BLaER1 (cell line): Measurements from ENCODE around the gene B3GAT3.

Source experiments
- H3K27ac ChIP-seq: shearing (Covaris generic); formaldehyde crosslinking; 2 replicates; pipeline ENCODE4 v1.8.1; 2022
- H3K27me3 ChIP-seq: shearing (Covaris generic); formaldehyde crosslinking; 2 replicates; pipeline ENCODE4 v1.8.1; 2022
- H3K36me3 ChIP-seq: shearing (Covaris generic); formaldehyde crosslinking; 2 replicates; pipeline ENCODE4 v1.8.1; 2022
- H3K4me1 ChIP-seq: shearing (Covaris generic); formaldehyde crosslinking; 2 replicates; pipeline ENCODE4 v1.8.1; 2022
- H3K4me2 ChIP-seq: shearing (Covaris generic); formaldehyde crosslinking; 2 replicates; pipeline ENCODE4 v1.8.1; 2022
- H3K4me3 ChIP-seq: shearing (Covaris generic); formaldehyde crosslinking; 2 replicates; pipeline ENCODE4 v1.8.1; 2022
- H3K9ac ChIP-seq: shearing (Covaris generic); formaldehyde crosslinking; 2 replicates; pipeline ENCODE4 v1.8.1; 2022
- H3K9me3 ChIP-seq: shearing (Covaris generic); formaldehyde crosslinking; 2 replicates; pipeline ENCODE4 v1.8.1; 2022
- H4K20me1 ChIP-seq: shearing (Covaris generic); formaldehyde crosslinking; 2 replicates; pipeline ENCODE4 v1.8.1; 2022
- Cebpa-rat ChIP-seq: shearing (Covaris generic); IDR thresholded peaks from 2 replicates; pipeline ENCODE4 v1.8.1; 2022

Gene B3GAT3

DNA sequence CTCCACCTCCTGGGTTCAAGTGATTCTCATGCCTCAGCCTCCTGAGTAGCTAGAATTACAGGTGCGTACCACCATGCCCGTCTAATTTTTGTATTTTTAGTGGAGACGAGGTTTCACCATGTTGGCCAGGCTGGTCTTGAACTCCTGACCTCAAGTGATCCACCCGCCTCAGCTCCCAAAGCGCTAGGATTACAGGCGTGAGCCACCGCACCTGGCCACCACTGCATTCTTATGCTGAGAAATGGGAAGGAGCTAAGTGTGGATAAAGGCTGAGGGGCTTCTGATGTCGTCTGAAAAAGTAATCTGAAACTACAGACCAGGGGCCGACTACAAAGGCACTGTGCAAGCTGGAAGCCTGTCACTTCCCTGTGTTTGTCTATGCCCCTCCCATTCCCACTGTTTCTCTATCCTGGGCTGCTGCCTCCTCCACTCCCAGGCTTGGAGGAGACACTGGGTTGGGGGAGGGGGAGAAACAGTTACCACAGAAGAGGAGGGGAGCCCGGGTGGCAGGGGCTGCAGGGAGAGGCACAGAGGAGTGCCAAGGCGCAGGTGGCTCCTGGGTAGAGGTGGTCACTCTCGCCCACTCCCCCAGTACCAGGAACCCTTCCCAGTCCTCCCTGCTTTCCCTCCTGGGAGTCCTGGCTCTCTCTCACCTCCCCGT is 17.2 kb downstream of the B3GAT3 start:
- peaks cover 66% of the 10 kb centered on the region for H3K4me1 ChIP-seq
- H3K27ac ChIP-seq: no peak overlapping the region
- H3K4me3 ChIP-seq: no peak overlapping the region
- peak overlapping the region; percentile 93 for H3K4me2 ChIP-seq
- no peaks in the 10 kb centered on the region for H3K27me3 ChIP-seq
- peaks cover 63% of the 10 kb centered on the region for H3K36me3 ChIP-seq
- 0 out of 2 replicates have a peak overlapping the region, but pooled peaks have one; percentile 48 for H3K9ac ChIP-seq
- no peak for TF ChIP-seq Cebpa-rat
- H3K9me3 ChIP-seq: no peaks in the 10 kb centered on the region
- H4K20me1 ChIP-seq: peaks cover 12% of the 10 kb centered on the region; the same call in 1 of the 2 replicates

DNA sequence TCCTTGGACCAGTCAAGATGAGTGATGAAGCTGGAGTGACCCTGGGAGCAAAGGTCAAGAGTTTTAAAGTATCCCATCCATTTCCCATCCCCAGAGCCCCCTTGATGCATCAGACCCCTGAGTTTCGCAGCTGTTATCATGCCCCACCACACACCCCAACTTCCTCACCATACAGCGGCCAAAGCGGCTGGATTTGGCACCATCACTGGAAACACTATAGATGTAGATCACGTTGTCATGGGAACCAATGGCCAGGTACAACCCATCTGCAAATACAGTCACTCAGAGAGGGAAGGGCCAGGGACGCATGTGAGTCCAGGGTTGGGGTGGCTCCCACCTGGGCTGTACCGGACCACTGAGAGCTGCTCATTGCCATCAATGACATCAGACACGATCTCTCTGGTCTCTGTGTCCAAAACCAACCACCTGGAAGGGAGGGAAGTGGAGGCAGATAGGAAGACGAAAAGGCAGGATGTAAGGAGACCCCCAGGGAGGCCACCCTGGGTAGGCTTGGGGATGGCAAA is 17.9 kb downstream of the B3GAT3 start:
- no peak for TF ChIP-seq Cebpa-rat
- Histone ChIP-seq H3K27me3 (no peaks in the 10 kb centered on the region), H3K9me3 (no peaks in the 10 kb centered on the region), H3K9ac (no peak overlapping the region), H3K4me3 (no peak overlapping the region), H3K36me3 (peaks cover 56% of the 10 kb centered on the region), H3K4me2 (peak overlapping the region; percentile 93; the same call in 1 of the 2 replicates), H3K27ac (no peak overlapping the region), H3K4me1 (peaks cover 61% of the 10 kb centered on the region), H4K20me1 (peaks cover 13% of the 10 kb centered on the region)

DNA sequence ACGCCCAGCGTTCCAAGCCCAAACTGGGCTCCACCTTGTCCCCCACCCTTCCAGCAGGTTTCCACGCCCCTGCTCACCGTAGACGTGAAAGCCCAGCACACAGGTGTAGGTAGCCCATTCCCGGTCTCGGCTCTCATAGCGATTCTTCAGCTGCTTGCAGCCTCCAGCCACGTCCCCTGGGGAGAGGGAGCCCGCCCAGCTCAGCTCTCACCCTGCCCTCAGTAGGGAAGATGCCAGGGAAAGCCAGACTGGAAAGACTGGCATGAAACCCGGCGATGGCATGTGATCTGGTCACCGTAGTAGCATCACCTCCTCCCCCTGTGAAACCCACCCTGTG is 18.7 kb downstream of the B3GAT3 start:
- Histone ChIP-seq H3K36me3 (peaks cover 52% of the 10 kb centered on the region), H3K4me1 (peaks cover 61% of the 10 kb centered on the region), H3K27me3 (no peaks in the 10 kb centered on the region), H3K4me2 (peak overlapping the region; percentile 93), H3K9me3 (no peaks in the 10 kb centered on the region), H4K20me1 (peaks cover 21% of the 10 kb centered on the region), H3K9ac (peak overlapping the region; percentile 100; the same call in 1 of the 2 replicates), H3K27ac (peak overlapping the region; percentile 100), H3K4me3 (peak overlapping the region; percentile 91)
- no peak for TF ChIP-seq Cebpa-rat

DNA sequence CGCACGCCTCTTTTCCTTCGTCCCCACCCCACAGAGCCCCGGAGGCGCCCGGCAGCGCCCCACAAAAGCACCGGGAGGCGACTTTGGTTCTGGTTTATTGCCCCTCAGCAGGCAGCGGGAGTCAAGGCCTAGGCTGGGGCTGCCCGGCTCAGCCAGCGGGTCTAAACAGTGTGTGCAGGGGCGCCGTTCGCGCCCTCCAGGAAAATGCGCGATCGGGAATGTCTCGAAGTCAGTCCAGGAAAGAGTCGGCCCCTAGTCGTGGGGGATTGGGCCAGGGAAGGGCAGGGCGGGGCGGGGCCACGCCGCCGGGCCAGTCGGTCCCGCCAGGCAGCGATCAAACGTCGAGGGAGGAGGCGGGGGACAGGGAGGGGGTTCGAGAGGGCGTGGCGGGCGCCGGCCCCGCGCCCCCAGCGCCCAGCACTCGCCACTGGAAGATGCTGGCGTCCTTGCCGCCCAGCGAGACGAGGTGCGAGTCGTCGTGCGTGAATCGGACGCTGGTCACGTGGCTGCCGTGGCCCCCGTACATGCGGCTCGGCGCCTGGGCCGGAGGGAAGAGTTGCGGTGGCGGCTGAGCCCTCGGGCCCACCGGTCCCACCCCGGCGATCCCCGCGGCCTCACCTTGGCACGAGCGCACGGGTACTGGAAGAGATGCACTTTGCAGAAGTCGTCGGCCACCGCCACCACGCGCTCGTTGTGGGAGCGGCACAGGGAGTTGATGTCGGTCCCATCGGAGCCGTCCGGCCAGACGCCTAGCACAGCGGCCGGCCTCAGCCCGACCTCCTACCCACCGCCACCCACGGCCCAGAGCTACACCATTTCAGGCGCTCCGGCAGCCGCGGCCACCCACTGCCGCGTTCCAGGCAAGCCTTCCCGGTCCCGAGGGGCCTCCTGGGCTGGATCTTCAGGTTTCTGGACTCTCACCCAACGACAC is 19.4 kb downstream of the B3GAT3 start:
- Histone ChIP-seq H3K9ac (peak overlapping the region; percentile 100), H3K4me3 (peak overlapping the region; percentile 91), H3K27me3 (no peaks in the 10 kb centered on the region), H3K9me3 (no peaks in the 10 kb centered on the region), H4K20me1 (peaks cover 27% of the 10 kb centered on the region), H3K27ac (peak overlapping the region; percentile 100), H3K4me1 (peaks cover 61% of the 10 kb centered on the region), H3K4me2 (peak overlapping the region; percentile 93), H3K36me3 (peaks cover 54% of the 10 kb centered on the region)
- no peak for TF ChIP-seq Cebpa-rat

DNA sequence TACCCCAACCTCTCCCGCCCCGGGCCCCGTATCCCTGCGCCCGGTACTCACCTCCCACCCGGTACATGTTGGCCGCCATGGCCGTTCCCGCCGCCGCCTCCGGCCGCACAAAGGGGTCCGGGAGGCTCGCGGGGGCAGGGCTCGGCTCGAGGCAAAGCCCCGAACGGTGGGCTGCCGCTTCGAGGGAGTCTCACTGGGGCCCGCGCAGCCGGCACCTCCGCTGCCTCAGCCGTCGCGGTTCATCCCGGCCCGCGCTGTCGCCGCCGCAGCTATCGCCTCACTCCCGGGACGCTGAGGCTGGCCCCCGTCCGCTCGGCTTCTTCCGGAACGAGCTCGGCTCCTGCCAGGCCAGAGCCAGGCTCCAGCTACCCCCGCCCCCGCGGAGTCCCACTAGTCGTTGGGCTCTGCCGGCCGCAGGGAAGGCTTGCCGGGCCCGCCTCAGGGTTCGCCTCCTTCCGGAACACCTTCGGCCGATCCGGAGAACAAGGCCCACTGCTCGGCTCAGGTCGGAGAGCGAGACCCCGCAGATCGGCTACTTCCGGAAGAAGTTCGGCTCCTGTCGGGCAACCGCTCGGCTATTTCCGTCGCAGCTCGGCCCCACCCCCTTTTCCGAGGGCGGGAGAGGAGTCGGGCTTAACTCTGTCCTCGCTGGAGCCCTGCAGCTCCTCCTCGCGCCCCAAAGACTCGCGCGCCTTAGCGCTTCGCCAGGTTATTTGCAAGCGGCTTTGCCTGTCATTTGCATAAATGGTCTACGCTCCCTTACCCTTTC is 20.2 kb downstream of the B3GAT3 start, which contains the start of gene MTA2:
MTA2 (minus strand) TSS at position 494 of the 769 bp plus-strand sequence; CDS start at position 79, 415 bp downstream.
- Histone ChIP-seq H3K27ac (peak within 1 kb of the TSS; percentile 100), H3K9ac (peak within 1 kb of the TSS; percentile 100), H3K4me1 (peaks cover 60% of the 10 kb centered on the region), H3K4me2 (peak within 1 kb of the TSS; percentile 100), H3K36me3 (peaks cover 54% of the 10 kb centered on the region), H3K9me3 (no peaks in the 10 kb centered on the region), H3K4me3 (peak within 1 kb of the TSS; percentile 91), H4K20me1 (peaks cover 29% of the 10 kb centered on the region), H3K27me3 (no peaks in the 10 kb centered on the region)
- TF ChIP-seq Cebpa-rat: no peak

DNA sequence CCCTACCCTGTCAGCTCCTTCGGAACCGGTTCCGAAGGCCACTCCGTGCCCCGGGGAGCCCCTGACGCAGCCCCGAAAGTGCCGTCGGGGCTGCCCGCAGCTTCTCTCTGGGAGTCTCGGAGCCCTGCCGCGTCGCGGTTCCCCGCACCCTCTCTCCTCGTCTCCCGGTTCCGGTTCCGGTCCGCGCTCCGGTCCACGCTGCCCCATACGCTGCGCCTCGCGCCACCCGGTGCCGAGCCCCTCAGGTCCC is 20.7 kb downstream of the B3GAT3 start:
- peak overlapping the region; percentile 100 for H3K9ac ChIP-seq
- TF ChIP-seq Cebpa-rat: no peak
- H3K4me3 ChIP-seq: peak overlapping the region; percentile 91
- peak overlapping the region; percentile 100 for H3K4me2 ChIP-seq
- peaks cover 34% of the 10 kb centered on the region for H4K20me1 ChIP-seq
- peaks cover 54% of the 10 kb centered on the region for H3K36me3 ChIP-seq
- H3K27me3 ChIP-seq: no peaks in the 10 kb centered on the region
- peaks cover 60% of the 10 kb centered on the region for H3K4me1 ChIP-seq
- peak overlapping the region; percentile 100 for H3K27ac ChIP-seq
- no peaks in the 10 kb centered on the region for H3K9me3 ChIP-seq

DNA sequence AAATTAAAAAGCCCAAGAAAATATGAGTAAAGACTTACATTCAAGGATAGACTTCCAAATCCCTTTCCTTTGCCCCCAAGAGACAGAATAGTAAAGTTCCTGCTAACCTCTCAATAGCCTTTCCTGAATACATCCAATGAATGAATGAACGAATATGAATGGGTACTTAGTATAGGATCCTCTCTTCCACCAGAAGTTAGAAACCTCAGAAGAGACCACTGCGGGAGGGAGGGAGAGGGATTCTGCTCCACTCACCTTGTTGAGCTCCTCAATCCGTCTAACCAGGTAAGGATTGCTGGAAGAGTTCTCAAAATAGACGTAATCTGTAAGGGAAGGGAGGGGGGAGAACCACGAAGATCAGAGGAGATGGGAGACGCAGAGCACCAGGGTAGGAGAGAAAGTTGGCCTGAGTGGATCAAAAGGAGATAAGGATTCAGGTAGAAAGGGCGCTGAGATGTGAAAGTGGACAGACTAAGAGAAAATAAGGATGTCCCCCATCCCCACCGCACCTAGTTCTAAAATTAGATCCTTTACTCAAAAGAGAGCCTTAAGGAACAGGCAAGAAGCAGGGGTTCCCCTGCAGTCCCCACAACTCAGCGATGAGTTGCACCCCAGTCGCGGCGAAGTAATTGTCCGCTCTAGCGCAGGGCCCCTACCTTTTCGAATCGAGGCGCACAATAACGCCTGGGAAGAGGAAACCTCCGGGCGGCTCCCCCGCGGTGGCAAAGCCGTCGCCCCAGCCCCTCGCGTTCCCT is 21.2 kb downstream of the B3GAT3 start:
- Histone ChIP-seq H4K20me1 (peaks cover 39% of the 10 kb centered on the region), H3K27ac (peak overlapping the region; percentile 100), H3K4me1 (peaks cover 59% of the 10 kb centered on the region), H3K36me3 (peaks cover 54% of the 10 kb centered on the region), H3K4me2 (peak overlapping the region; percentile 100), H3K4me3 (peak overlapping the region; percentile 91), H3K9me3 (no peaks in the 10 kb centered on the region), H3K27me3 (no peaks in the 10 kb centered on the region), H3K9ac (peak overlapping the region; percentile 100)
- TF ChIP-seq Cebpa-rat: no peak

DNA sequence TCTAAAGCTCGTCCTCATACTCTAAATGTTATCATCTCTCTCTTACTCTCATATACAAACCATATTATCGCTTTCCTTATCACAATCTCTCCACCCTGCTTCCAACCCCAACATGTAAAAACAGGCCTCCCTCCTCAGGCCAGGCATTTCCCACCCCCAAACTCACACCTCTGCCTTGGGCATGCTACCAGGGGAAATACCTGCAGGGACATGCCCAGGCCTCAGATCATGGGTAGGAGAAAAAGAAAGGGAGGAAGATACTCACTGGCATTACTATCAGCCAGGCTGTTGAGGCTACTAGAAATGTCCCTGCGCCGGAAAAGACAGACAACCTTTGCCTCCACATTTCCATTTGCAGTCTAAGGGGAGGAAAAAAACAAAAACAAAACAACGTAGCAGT is 21.9 kb downstream of the B3GAT3 start:
- H3K4me3 ChIP-seq: peak overlapping the region; percentile 91
- H3K4me1 ChIP-seq: peaks cover 52% of the 10 kb centered on the region
- H3K9ac ChIP-seq: peak overlapping the region; percentile 100
- H3K9me3 ChIP-seq: no peaks in the 10 kb centered on the region
- H3K27me3 ChIP-seq: no peaks in the 10 kb centered on the region
- peaks cover 54% of the 10 kb centered on the region for H3K36me3 ChIP-seq
- peaks cover 39% of the 10 kb centered on the region for H4K20me1 ChIP-seq
- no peak for TF ChIP-seq Cebpa-rat
- H3K4me2 ChIP-seq: peak overlapping the region; percentile 100
- H3K27ac ChIP-seq: peak overlapping the region; percentile 100

DNA sequence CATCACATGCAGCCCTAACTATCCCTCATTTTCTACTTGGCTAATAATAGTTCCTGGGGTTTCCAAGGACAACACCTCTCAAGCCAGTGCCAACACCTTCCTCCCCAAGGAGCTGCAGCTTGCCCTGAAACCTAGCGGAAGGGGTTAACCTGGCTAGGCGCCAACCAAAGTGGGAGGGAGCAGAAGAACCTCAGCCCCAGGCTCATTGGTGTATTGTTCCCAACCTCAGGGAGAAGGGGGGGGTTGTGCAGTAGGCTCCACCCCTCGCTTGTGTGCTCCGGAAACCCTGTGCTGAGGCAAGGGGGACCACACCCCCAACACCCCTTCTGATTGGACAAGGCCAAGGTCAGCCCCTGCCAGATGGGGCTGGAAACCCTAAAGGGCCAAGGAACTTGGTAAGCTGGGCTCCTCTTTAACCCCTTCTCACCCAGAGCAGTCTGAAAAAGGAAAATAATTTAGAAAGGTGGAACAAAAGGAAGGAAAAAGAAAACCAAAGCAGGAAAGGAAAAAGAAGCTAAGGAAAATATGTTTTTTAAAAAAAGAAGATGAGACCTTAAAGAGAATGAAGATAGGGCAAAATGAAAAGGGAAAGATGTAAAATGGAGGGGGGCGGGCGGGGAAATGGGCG is 22.6 kb downstream of the B3GAT3 start:
- peak overlapping the region; percentile 100 for H3K9ac ChIP-seq
- H3K4me1 ChIP-seq: peaks cover 45% of the 10 kb centered on the region
- no peaks in the 10 kb centered on the region for H3K27me3 ChIP-seq
- peak overlapping the region; percentile 100 for H3K4me2 ChIP-seq
- peaks cover 39% of the 10 kb centered on the region for H4K20me1 ChIP-seq
- H3K9me3 ChIP-seq: no peaks in the 10 kb centered on the region
- H3K4me3 ChIP-seq: peak overlapping the region; percentile 91
- no peak for TF ChIP-seq Cebpa-rat
- peaks cover 54% of the 10 kb centered on the region for H3K36me3 ChIP-seq
- H3K27ac ChIP-seq: peak overlapping the region; percentile 100
